ENCODE data around the gene GLRX. TPM values are rescaled to one million over a fixed set of nuclear protein-coding genes. Genes with fewer than 3 reads are reported as not detected.

The GLRX gene
- total and polyA plus RNA-seq, 7 experiments from 2014 or later = 26.3 to 205 (median 84.8) TPM

GRCh38 chr5:95818181-95819147 lies 4.1 kb downstream of the GLRX start:
- H3K4me1 ChIP-seq (ENCODE audit: control insufficient read depth in 2 of 2, insufficient read depth in 2 of 2, low read length in 2 of 2) = peaks cover 50 to 52% of the 10 kb centered on the region in 2 donors
- Mint-ChIP-seq H3K36me3 (peaks cover 21 to 32% (median 29%) of the 10 kb centered on the region in 5 donors), H3K27me3 (no peaks in the 10 kb centered on the region), H3K27ac (peak overlapping the region; percentile 63 to 95 (median 92)), H3K4me1 (peaks cover 60 to 85% (median 69%) of the 10 kb centered on the region in 7 donors), H3K4me3 (peak overlapping the region; percentile 79 to 100 (median 99)), H3K9me3 (peaks cover 0 to 1% (median 0%) of the 10 kb centered on the region in 11 donors)
- H3K27me3 ChIP-seq (ENCODE audit: control insufficient read depth in 2 of 2, insufficient read depth in 2 of 2, low read length in 2 of 2) = no peaks in the 10 kb centered on the region
- H3K27ac ChIP-seq (ENCODE audit: low read depth, low read length) = peak overlapping the region; percentile 77
- ATAC-seq = peak; percentile 68
- ChIA-PET CTCF (interaction anchor here (1.3 to 8.7 kb wide), 4 partner anchors 10 to 37 kb away, joined by 3 to 68 read pairs (median 34); no protein-coding TSS in a partner anchor), POLR2A (interaction anchor here (1.0 to 11.8 kb wide), 7 partner anchors 9 to 37 kb away, joined by 3 to 157 read pairs (median 7); no protein-coding TSS in a partner anchor)
- H3K9me3 ChIP-seq (ENCODE audit: control insufficient read depth in 2 of 3, low read length in 3 of 3) = no peaks in the 10 kb centered on the region
- peak overlapping the region; percentile 44 for H3K4me3 ChIP-seq (ENCODE audit: low read length)
- peaks cover 0 to 25% (median 11%) of the 10 kb centered on the region in 3 experiments for H3K36me3 ChIP-seq (ENCODE audit: control insufficient read depth in 2 of 3, insufficient read depth in 3 of 3, low read length in 3 of 3)
- DNase-seq = peak in 3 of 9 donors; percentile 19 to 29 (median 21)
- intact Hi-C loops (cut with micrococcal nuclease) = loop anchor here in 1 of 2 donors (1.0 kb wide), 1 partner anchor 25 kb away; no protein-coding TSS in a partner anchor

- Histone ChIP-seq H3K4me1 (ENCODE audit: control insufficient read depth in 2 of 2, insufficient read depth in 2 of 2, low read length in 2 of 2) (peaks cover 45 to 51% of the 10 kb centered on the region in 2 donors), H3K4me3 (ENCODE audit: low read length) (peak overlapping the region; percentile 44), H3K36me3 (ENCODE audit: control insufficient read depth in 2 of 3, insufficient read depth in 3 of 3, low read length in 3 of 3) (peaks cover 0 to 33% (median 11%) of the 10 kb centered on the region in 3 experiments), H3K27me3 (ENCODE audit: control insufficient read depth in 2 of 2, insufficient read depth in 2 of 2, low read length in 2 of 2) (no peaks in the 10 kb centered on the region), H3K9me3 (ENCODE audit: control insufficient read depth in 2 of 3, low read length in 3 of 3) (no peaks in the 10 kb centered on the region), H3K27ac (ENCODE audit: low read depth, low read length) (peak overlapping the region; percentile 77)
- Mint-ChIP-seq H3K4me1 (peaks cover 67 to 86% (median 71%) of the 10 kb centered on the region in 7 donors), H3K27me3 (no peaks in the 10 kb centered on the region), H3K9me3 (peaks cover 0 to 1% (median 0%) of the 10 kb centered on the region in 11 donors), H3K4me3 (peak overlapping the region; percentile 79 to 100 (median 99)), H3K27ac (peak overlapping the region; percentile 63 to 95 (median 92)), H3K36me3 (peaks cover 26 to 37% (median 33%) of the 10 kb centered on the region in 5 donors)
- peak in 1 of 9 donors; percentile 39 for DNase-seq
- CTCF ChIA-PET = interaction anchor here (1.2 to 8.7 kb wide), 4 partner anchors 9 to 36 kb away, joined by 3 to 68 read pairs (median 34); no protein-coding TSS in a partner anchor
- intact Hi-C loops (cut with micrococcal nuclease) = no loop called here
- POLR2A ChIA-PET = interaction anchor here (0.7 to 11.8 kb wide), 7 partner anchors 9 to 36 kb away, joined by 3 to 157 read pairs (median 5); no protein-coding TSS in a partner anchor
- peak; percentile 34 for ATAC-seq
Measured at GRCh38 chr5:95817430-95817829, 5.1 kb downstream of the GLRX start.

- Histone ChIP-seq H3K36me3 (ENCODE audit: control insufficient read depth in 2 of 3, insufficient read depth in 3 of 3, low read length in 3 of 3) (peaks cover 0 to 39% (median 11%) of the 10 kb centered on the region in 3 experiments), H3K9me3 (ENCODE audit: control insufficient read depth in 2 of 3, low read length in 3 of 3) (no peaks in the 10 kb centered on the region), H3K4me1 (ENCODE audit: control insufficient read depth in 2 of 2, insufficient read depth in 2 of 2, low read length in 2 of 2) (peaks cover 51 to 58% of the 10 kb centered on the region in 2 donors), H3K27me3 (ENCODE audit: control insufficient read depth in 2 of 2, insufficient read depth in 2 of 2, low read length in 2 of 2) (no peaks in the 10 kb centered on the region), H3K4me3 (ENCODE audit: low read length) (peak overlapping the region; percentile 44), H3K27ac (ENCODE audit: low read depth, low read length) (peak overlapping the region; percentile 77)
- CTCF ChIA-PET = interaction anchor here (1.2 to 8.7 kb wide), 3 partner anchors 29 to 38 kb away, joined by 3 to 59 read pairs (median 4); no protein-coding TSS in a partner anchor
- Mint-ChIP-seq H3K27me3 (no peaks in the 10 kb centered on the region), H3K36me3 (peaks cover 26 to 40% (median 37%) of the 10 kb centered on the region in 5 donors), H3K27ac (peak overlapping the region in 8 of 9 donors; percentile 86 to 95 (median 92)), H3K9me3 (peaks cover 0 to 1% (median 0%) of the 10 kb centered on the region in 11 donors), H3K4me1 (peaks cover 74 to 92% (median 78%) of the 10 kb centered on the region in 7 donors), H3K4me3 (peak overlapping the region; percentile 3 to 100 (median 99))
- intact Hi-C loops (cut with micrococcal nuclease) = no loop called here
- DNase-seq (no peak), ATAC-seq (no peak)
- POLR2A ChIA-PET = interaction anchor here (9.7 to 11.8 kb wide), 2 partner anchors 10 to 20 kb away, joined by 138 to 157 read pairs; no protein-coding TSS in a partner anchor
Measured at GRCh38 chr5:95816776-95817175, 5.8 kb downstream of the GLRX start.

GRCh38 chr5:95816341-95816740 lies 6.2 kb downstream of the GLRX start:
- Histone ChIP-seq H3K36me3 (ENCODE audit: control insufficient read depth in 2 of 3, insufficient read depth in 3 of 3, low read length in 3 of 3) (peaks cover 0 to 39% (median 11%) of the 10 kb centered on the region in 3 experiments), H3K27me3 (ENCODE audit: control insufficient read depth in 2 of 2, insufficient read depth in 2 of 2, low read length in 2 of 2) (no peaks in the 10 kb centered on the region), H3K4me1 (ENCODE audit: control insufficient read depth in 2 of 2, insufficient read depth in 2 of 2, low read length in 2 of 2) (peaks cover 51 to 62% of the 10 kb centered on the region in 2 donors), H3K4me3 (ENCODE audit: low read length) (no peak overlapping the region), H3K9me3 (ENCODE audit: control insufficient read depth in 2 of 3, low read length in 3 of 3) (no peaks in the 10 kb centered on the region), H3K27ac (ENCODE audit: low read depth, low read length) (peak overlapping the region; percentile 77)
- Mint-ChIP-seq H3K27me3 (no peaks in the 10 kb centered on the region), H3K4me3 (peak overlapping the region in 9 of 10 donors; percentile 52 to 100 (median 99)), H3K27ac (peak overlapping the region in 8 of 9 donors; percentile 86 to 95 (median 92)), H3K36me3 (peaks cover 22 to 40% (median 38%) of the 10 kb centered on the region in 5 donors), H3K4me1 (peaks cover 76 to 97% (median 80%) of the 10 kb centered on the region in 7 donors), H3K9me3 (no peaks in the 10 kb centered on the region)
- no peak for ATAC-seq
- CTCF ChIA-PET = interaction anchor here (1.2 to 8.7 kb wide), 3 partner anchors 30 to 37 kb away, joined by 3 to 59 read pairs (median 4); no protein-coding TSS in a partner anchor
- POLR2A ChIA-PET = interaction anchor here (1.2 to 11.8 kb wide), 4 partner anchors 8 to 20 kb away, joined by 4 to 157 read pairs (median 72); no protein-coding TSS in a partner anchor
- no peak for DNase-seq
- intact Hi-C loops (cut with micrococcal nuclease) = no loop called here

- ATAC-seq = no peak
- H3K9me3 Mint-ChIP-seq = no peaks in the 10 kb centered on the region
- Histone ChIP-seq H3K4me3 (ENCODE audit: low read length) (no peak overlapping the region), H3K9me3 (ENCODE audit: control insufficient read depth in 2 of 3, low read length in 3 of 3) (no peaks in the 10 kb centered on the region), H3K27me3 (ENCODE audit: control insufficient read depth in 2 of 2, insufficient read depth in 2 of 2, low read length in 2 of 2) (no peaks in the 10 kb centered on the region), H3K36me3 (ENCODE audit: control insufficient read depth in 2 of 3, insufficient read depth in 3 of 3, low read length in 3 of 3) (peaks cover 0 to 39% (median 11%) of the 10 kb centered on the region in 3 experiments), H3K27ac (ENCODE audit: low read depth, low read length) (peak overlapping the region; percentile 12), H3K4me1 (ENCODE audit: control insufficient read depth in 2 of 2, insufficient read depth in 2 of 2, low read length in 2 of 2) (peaks cover 51 to 68% of the 10 kb centered on the region in 2 donors)
- H3K4me1 Mint-ChIP-seq = peaks cover 81 to 98% (median 90%) of the 10 kb centered on the region in 7 donors
- peak overlapping the region; percentile 47 to 95 (median 87) for H3K27ac Mint-ChIP-seq
- DNase-seq = no peak
- ChIA-PET POLR2A (interaction anchor here (0.6 to 11.8 kb wide), 5 partner anchors 8 to 51 kb away, joined by 3 to 138 read pairs (median 4); no protein-coding TSS in a partner anchor), CTCF (no interaction called here)
- intact Hi-C loops (cut with micrococcal nuclease) = no loop called here
- no peaks in the 10 kb centered on the region for H3K27me3 Mint-ChIP-seq
- peaks cover 21 to 40% (median 37%) of the 10 kb centered on the region in 5 donors for H3K36me3 Mint-ChIP-seq
- peak overlapping the region in 7 of 10 donors; percentile 1 to 99 (median 93) for H3K4me3 Mint-ChIP-seq
Measured at GRCh38 chr5:95815155-95815729, 7.3 kb downstream of the GLRX start.

Measured in naive thymus-derived CD4-positive, alpha-beta T cell (primary cell).